HCT116 (cell line): ENCODE measurements around the gene SEM1. TPM values are rescaled to one million over a fixed set of nuclear protein-coding genes. Genes with fewer than 3 reads are reported as not detected.

Experiments
- ATAC-seq: fragments of 200-7000 bp; cut with Tn5 transposase; 2 replicates; pipeline ENCODE4 v1.9.1; 2020; ENCODE audit warnings: mild to moderate bottlenecking, moderate library complexity
- BruUV-seq: library from RNA; stranded (reverse); fragments of 400-500 nt; replicated peaks from 2 replicates; lab custom pipeline; 2021; lab: Mats Ljungman, UMichigan
- CTCF ChIA-PET: fragments of 300-600 bp; sonication (Branson Sonifier 250); formaldehyde crosslinking; loops from one replicate; lab custom pipeline; 2021; ENCODE audit warnings: antibody characterized with exemption; lab: Charles Lee
- POLR2A ChIA-PET: fragments of 300-600, 350-600 bp; sonication (Branson Sonifier 250); formaldehyde crosslinking; loops from one replicate; lab custom pipeline; 2021; ENCODE audit warnings: antibody characterized with exemption; lab: Charles Lee
- RAD21 ChIA-PET, 2 experiments: fragments of 300-600 bp; sonication (Branson Sonifier 250); formaldehyde crosslinking; loops; one replicate each; lab custom pipeline; 2023; ENCODE audit warnings: low total read pairs in 2 of 2; ENCODE audit not compliant: uncharacterized antibody in 2 of 2, unreplicated experiment in 2 of 2, low non-redundant PET in 1 of 2; lab: Charles Lee
- DNase-seq: peaks from one replicate; pipeline ENCODE4 v3.0.0-alpha.2; 2010; ENCODE audit warnings: low read depth, low spot score
- H2AFZ ChIP-seq: fragments of 200-600 bp; shearing (Covaris generic), sonication (generic); 2 replicates; pipeline ENCODE4 v1.6.1; 2017; ENCODE audit warnings: low read depth, mixed run types, mixed read lengths, antibody characterized with exemption, low read length; ENCODE audit not compliant: poor library complexity, severe bottlenecking
- H3K27ac ChIP-seq: 2 replicates; pipeline ENCODE4 v1.5.1; 2012; ENCODE audit warnings: low read depth, low read length
- H3K27me3 ChIP-seq: fragments of 200-600 bp; sonication (generic); 2 replicates; pipeline ENCODE4 v1.6.1; 2016; ENCODE audit warnings: mixed run types, low read length, mixed read lengths; ENCODE audit not compliant: insufficient read depth
- H3K36me3 ChIP-seq, 2 experiments: fragments of 200-500 bp in 1 of 2; fragments of 200-600 bp in 1 of 2; sonication (Bioruptor generic) in 1 of 2; sonication (generic) in 1 of 2; 2 replicates each; pipeline versions ENCODE4 v1.5.1 to v1.6.1; 2014 to 2016; ENCODE audit warnings: low read length in 2 of 2, inconsistent platforms in 1 of 2, mixed read lengths in 1 of 2, mixed run types in 1 of 2; ENCODE audit not compliant: insufficient read depth in 2 of 2, control insufficient read depth in 1 of 2
- H3K4me1 ChIP-seq, 2 experiments: fragments of 200-600 bp in 1 of 2; sonication (generic) in 1 of 2; 2 replicates each; pipeline versions ENCODE4 v1.5.1 to v1.6.1; 2012 to 2017; ENCODE audit warnings: low read length in 2 of 2, inconsistent platforms in 1 of 2, mild to moderate bottlenecking in 1 of 2, mixed read lengths in 1 of 2, mixed run types in 1 of 2, moderate library complexity in 1 of 2; ENCODE audit not compliant: insufficient read depth in 2 of 2, control insufficient read depth in 1 of 2
- H3K4me2 ChIP-seq: fragments of 200-600 bp; sonication (generic); 2 replicates; pipeline ENCODE4 v1.6.1; 2017; ENCODE audit warnings: mixed run types, low read length, mixed read lengths
- H3K4me3 ChIP-seq, 2 experiments: fragments of 200-600 bp in 1 of 2; sonication (generic) in 1 of 2; replicated peaks in 1 of 2; 2 replicates each; pipeline ENCODE4 v1.5.1; 2011 to 2016; ENCODE audit warnings: low read length in 2 of 2, control low read depth in 1 of 2, low read depth in 1 of 2, mild to moderate bottlenecking in 1 of 2, mixed read lengths in 1 of 2, mixed run types in 1 of 2
- H3K79me2 ChIP-seq: fragments of 200-600 bp; sonication (generic); 2 replicates; pipeline ENCODE4 v1.6.1; 2017; ENCODE audit warnings: mild to moderate bottlenecking, mixed run types, low read length, moderate library complexity, mixed read lengths; ENCODE audit not compliant: insufficient read depth
- H3K9ac ChIP-seq: fragments of 200-600 bp; sonication (generic); 2 replicates; pipeline ENCODE4 v1.6.1; 2016; ENCODE audit warnings: low read length, mixed read lengths
- H3K9me2 ChIP-seq: fragments of 200-600 bp; sonication (generic), shearing (Covaris generic); 2 replicates; pipeline ENCODE4 v1.6.1; 2017; ENCODE audit warnings: mixed run types, mild to moderate bottlenecking, moderate library complexity; ENCODE audit not compliant: insufficient read depth
- H3K9me3 ChIP-seq, 2 experiments: fragments of 200-500 bp in 1 of 2; fragments of 200-600 bp in 1 of 2; sonication (Bioruptor generic) in 1 of 2; sonication (generic) in 1 of 2; 2 replicates each; pipeline ENCODE4 v1.6.1; 2014 to 2017; ENCODE audit warnings: low read length in 2 of 2, mixed read lengths in 2 of 2, inconsistent platforms in 1 of 2, low read depth in 1 of 2, mild to moderate bottlenecking in 1 of 2, mixed run types in 1 of 2, moderate library complexity in 1 of 2; ENCODE audit not compliant: control insufficient read depth in 1 of 2, insufficient read depth in 1 of 2
- H4K20me1 ChIP-seq: fragments of 200-600 bp; sonication (generic), shearing (Covaris generic); 2 replicates; pipeline ENCODE4 v1.6.1; 2017; ENCODE audit warnings: mixed run types, mild to moderate bottlenecking, moderate library complexity; ENCODE audit not compliant: insufficient read depth
- CBX3 ChIP-seq: IDR thresholded peaks from 2 replicates; pipeline ENCODE4 v1.6.1; 2012; ENCODE audit warnings: low read depth
- CEBPB ChIP-seq: IDR thresholded peaks from 2 replicates; pipeline ENCODE4 v1.6.1; 2012; ENCODE audit warnings: low read depth
- ELF1 ChIP-seq: IDR thresholded peaks from 2 replicates; pipeline ENCODE4 v1.6.1; 2012; ENCODE audit warnings: low read depth, borderline replicate concordance
- EZH2phosphoT487 ChIP-seq: fragments of 200-600 bp; IDR thresholded peaks from 2 replicates; pipeline ENCODE4 v1.6.1; 2018; ENCODE audit warnings: antibody characterized with exemption, borderline replicate concordance
- FOSL1 ChIP-seq: IDR thresholded peaks from 2 replicates; pipeline ENCODE4 v1.6.1; 2012; ENCODE audit warnings: low read depth
- JUND ChIP-seq: IDR thresholded peaks from 2 replicates; pipeline ENCODE4 v1.6.1; 2012
- POLR2AphosphoS5 ChIP-seq: IDR thresholded peaks from 2 replicates; pipeline ENCODE4 v1.6.1; 2011; ENCODE audit warnings: mild to moderate bottlenecking, low read depth, low read length, moderate library complexity
- SIN3A ChIP-seq: IDR thresholded peaks from 2 replicates; pipeline ENCODE4 v1.6.1; 2012; ENCODE audit warnings: low read depth
- SRF ChIP-seq: IDR thresholded peaks from 2 replicates; pipeline ENCODE4 v1.6.1; 2012; ENCODE audit warnings: low read depth
- TCF7L2 ChIP-seq: IDR thresholded peaks from 2 replicates; pipeline ENCODE4 v1.7.0; 2011; ENCODE audit warnings: borderline replicate concordance, inconsistent platforms; ENCODE audit not compliant: insufficient read depth, insufficient read length; ENCODE audit errors: extremely low read depth
- ZBTB33 ChIP-seq: IDR thresholded peaks from 2 replicates; pipeline ENCODE4 v1.6.1; 2011; ENCODE audit warnings: mild to moderate bottlenecking, low read length, moderate library complexity; ENCODE audit not compliant: insufficient replicate concordance; ENCODE audit errors: extremely low read depth
- ZFX ChIP-seq: fragments of 450-650 bp; IDR thresholded peaks from 2 replicates; pipeline ENCODE4 v1.6.1; 2017
- ZNF274 ChIP-seq: fragments of 200-500 bp; sonication (Bioruptor generic); IDR thresholded peaks from 2 replicates; pipeline ENCODE4 v1.6.1; 2014; ENCODE audit warnings: mild to moderate bottlenecking, low read depth, low read length, inconsistent platforms
- intact Hi-C: fragments of 100-400 bp; cut with micrococcal nuclease; formaldehyde crosslinking; loops from 2 replicates; pipeline ENCODE4 v1.10.0; 2022
- total RNA-seq: library from RNA; stranded (reverse); gene quantifications from one replicate; pipeline ENCODE4 v1.2.1, GENCODE V29; 2021; ENCODE audit not compliant: unreplicated experiment
- TF ChIP-seq, protein P1 (sequence below): IDR thresholded peaks from 2 replicates; pipeline ENCODE4 v1.6.1; 2012; ENCODE audit warnings: low read depth
- TF ChIP-seq, protein P2 (sequence below), 3 experiments: fragments of 200-600 bp in 1 of 3; sonication (generic) in 1 of 3; IDR thresholded peaks in 2 of 3; conservative IDR thresholded peaks in 1 of 3; 2 replicates each; pipeline ENCODE4 v1.5.1; 2012 to 2017; ENCODE audit warnings: low read depth in 2 of 3, low read length in 2 of 3, antibody characterized with exemption in 1 of 3, borderline replicate concordance in 1 of 3, control low read depth in 1 of 3, mild to moderate bottlenecking in 1 of 3, mixed read lengths in 1 of 3, mixed run types in 1 of 3, moderate library complexity in 1 of 3; ENCODE audit not compliant: insufficient read depth in 1 of 3

SEM1 gene
- total RNA-seq, 1 experiment from 2014 or later = 45.7 TPM

DNA sequence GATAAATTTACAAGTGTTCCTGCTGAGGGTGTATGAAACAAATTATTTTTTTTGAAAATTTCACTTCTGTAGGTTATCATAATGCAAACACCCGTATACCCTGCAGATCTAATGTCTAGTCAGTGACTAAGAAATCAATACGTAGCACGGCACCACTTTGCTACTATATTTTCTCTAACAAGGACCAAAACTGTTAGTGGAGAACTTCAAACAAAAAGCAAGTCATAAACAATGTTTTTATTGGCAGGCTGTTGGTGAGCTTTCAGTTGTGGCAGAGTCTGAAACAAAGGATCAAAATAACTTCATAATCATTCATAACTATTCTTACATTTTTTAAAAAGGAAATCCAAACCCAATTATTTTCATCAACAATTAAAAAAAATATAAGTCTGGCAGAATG, 11.8 kb downstream of the SEM1 start:
- no peaks in the 10 kb centered on the region for H3K27me3 ChIP-seq
- H3K79me2 ChIP-seq = peaks cover 98% of the 10 kb centered on the region
- TF ChIP-seq FOSL1 (no peak), ELF1 (no peak), TCF7L2 (no peak), CEBPB (no peak), JUND (no peak), ZNF274 (no peak), SRF (no peak), SIN3A (no peak), ZBTB33 (no peak), ZFX (no peak), POLR2AphosphoS5 (no peak), CBX3 (no peak), EZH2phosphoT487 (no peak)
- TF ChIP-seq, protein P1, sequence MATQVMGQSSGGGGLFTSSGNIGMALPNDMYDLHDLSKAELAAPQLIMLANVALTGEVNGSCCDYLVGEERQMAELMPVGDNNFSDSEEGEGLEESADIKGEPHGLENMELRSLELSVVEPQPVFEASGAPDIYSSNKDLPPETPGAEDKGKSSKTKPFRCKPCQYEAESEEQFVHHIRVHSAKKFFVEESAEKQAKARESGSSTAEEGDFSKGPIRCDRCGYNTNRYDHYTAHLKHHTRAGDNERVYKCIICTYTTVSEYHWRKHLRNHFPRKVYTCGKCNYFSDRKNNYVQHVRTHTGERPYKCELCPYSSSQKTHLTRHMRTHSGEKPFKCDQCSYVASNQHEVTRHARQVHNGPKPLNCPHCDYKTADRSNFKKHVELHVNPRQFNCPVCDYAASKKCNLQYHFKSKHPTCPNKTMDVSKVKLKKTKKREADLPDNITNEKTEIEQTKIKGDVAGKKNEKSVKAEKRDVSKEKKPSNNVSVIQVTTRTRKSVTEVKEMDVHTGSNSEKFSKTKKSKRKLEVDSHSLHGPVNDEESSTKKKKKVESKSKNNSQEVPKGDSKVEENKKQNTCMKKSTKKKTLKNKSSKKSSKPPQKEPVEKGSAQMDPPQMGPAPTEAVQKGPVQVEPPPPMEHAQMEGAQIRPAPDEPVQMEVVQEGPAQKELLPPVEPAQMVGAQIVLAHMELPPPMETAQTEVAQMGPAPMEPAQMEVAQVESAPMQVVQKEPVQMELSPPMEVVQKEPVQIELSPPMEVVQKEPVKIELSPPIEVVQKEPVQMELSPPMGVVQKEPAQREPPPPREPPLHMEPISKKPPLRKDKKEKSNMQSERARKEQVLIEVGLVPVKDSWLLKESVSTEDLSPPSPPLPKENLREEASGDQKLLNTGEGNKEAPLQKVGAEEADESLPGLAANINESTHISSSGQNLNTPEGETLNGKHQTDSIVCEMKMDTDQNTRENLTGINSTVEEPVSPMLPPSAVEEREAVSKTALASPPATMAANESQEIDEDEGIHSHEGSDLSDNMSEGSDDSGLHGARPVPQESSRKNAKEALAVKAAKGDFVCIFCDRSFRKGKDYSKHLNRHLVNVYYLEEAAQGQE = no peak
- TF ChIP-seq, protein P2, sequence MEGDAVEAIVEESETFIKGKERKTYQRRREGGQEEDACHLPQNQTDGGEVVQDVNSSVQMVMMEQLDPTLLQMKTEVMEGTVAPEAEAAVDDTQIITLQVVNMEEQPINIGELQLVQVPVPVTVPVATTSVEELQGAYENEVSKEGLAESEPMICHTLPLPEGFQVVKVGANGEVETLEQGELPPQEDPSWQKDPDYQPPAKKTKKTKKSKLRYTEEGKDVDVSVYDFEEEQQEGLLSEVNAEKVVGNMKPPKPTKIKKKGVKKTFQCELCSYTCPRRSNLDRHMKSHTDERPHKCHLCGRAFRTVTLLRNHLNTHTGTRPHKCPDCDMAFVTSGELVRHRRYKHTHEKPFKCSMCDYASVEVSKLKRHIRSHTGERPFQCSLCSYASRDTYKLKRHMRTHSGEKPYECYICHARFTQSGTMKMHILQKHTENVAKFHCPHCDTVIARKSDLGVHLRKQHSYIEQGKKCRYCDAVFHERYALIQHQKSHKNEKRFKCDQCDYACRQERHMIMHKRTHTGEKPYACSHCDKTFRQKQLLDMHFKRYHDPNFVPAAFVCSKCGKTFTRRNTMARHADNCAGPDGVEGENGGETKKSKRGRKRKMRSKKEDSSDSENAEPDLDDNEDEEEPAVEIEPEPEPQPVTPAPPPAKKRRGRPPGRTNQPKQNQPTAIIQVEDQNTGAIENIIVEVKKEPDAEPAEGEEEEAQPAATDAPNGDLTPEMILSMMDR (IDR thresholded peaks at IDR 0.05 in 2 of 3, conservative IDR thresholded peaks at IDR 0.05 in 1 of 3; ENCODE audit: borderline replicate concordance in 1 of 3, insufficient read depth in 1 of 3, low read depth in 2 of 3, low read length in 2 of 3) = no peak
- no TSS peak for BruUV-seq
- no peaks in the 10 kb centered on the region for H3K9me3 ChIP-seq
- no peak overlapping the region for H2AFZ ChIP-seq
- intact Hi-C loops = no loop called here
- no peak overlapping the region for H3K27ac ChIP-seq
- ATAC-seq (no peak), DNase-seq (no peak)
- H3K4me1 ChIP-seq = no peaks in the 10 kb centered on the region
- no peaks in the 10 kb centered on the region for H3K36me3 ChIP-seq
- H4K20me1 ChIP-seq = peaks cover 45% of the 10 kb centered on the region; the same call in 1 of the 2 replicates
- H3K9ac ChIP-seq = no peak overlapping the region
- H3K9me2 ChIP-seq = no peaks in the 10 kb centered on the region
- CTCF ChIA-PET = no interaction called here
- no peak overlapping the region for H3K4me2 ChIP-seq
- POLR2A ChIA-PET = no interaction called here
- H3K4me3 ChIP-seq = no peak overlapping the region
- RAD21 ChIA-PET = no interaction called here
